HFFc6 (cell line): ENCODE data around the gene IKZF2. TPM values are rescaled to one million over a fixed set of nuclear protein-coding genes. Genes with fewer than 3 reads are reported as not detected.

ENCODE experiments used
- DNase-seq: peaks from one replicate; pipeline ENCODE4 v3.0.0-alpha.2; 2018
- H3K27ac Mint-ChIP-seq: 2 replicates; pipeline ENCODE4 v1.8.0; 2020; ENCODE audit warnings: mild to moderate bottlenecking, mixed read lengths
- H3K27me3 Mint-ChIP-seq: 2 replicates; pipeline ENCODE4 v1.8.0; 2021; ENCODE audit warnings: mild to moderate bottlenecking, moderate library complexity, mixed read lengths; ENCODE audit not compliant: insufficient read depth
- H3K36me3 Mint-ChIP-seq: 2 replicates; pipeline ENCODE4 v1.8.0; 2021; ENCODE audit warnings: low read depth, mixed read lengths
- H3K4me1 Mint-ChIP-seq: 2 replicates; pipeline ENCODE4 v1.8.0; 2020; ENCODE audit warnings: low read depth, mixed read lengths
- H3K4me3 Mint-ChIP-seq: 2 replicates; pipeline ENCODE4 v1.8.0; 2020; ENCODE audit warnings: mild to moderate bottlenecking, moderate library complexity, mixed read lengths
- H3K9me3 Mint-ChIP-seq: 2 replicates; pipeline ENCODE4 v1.8.0; 2020; ENCODE audit warnings: mild to moderate bottlenecking, mixed read lengths
- CTCF ChIP-seq: fragments of 200-600 bp; sonication (generic); IDR thresholded peaks from 2 replicates; pipeline ENCODE4 v1.5.0; 2021; ENCODE audit warnings: antibody characterized with exemption, mild to moderate bottlenecking
- total RNA-seq, 6 experiments: library from RNA; stranded (reverse); fragmentation: NEBNext Ultra II Directional; extraction: Animal tissue kit (Norgen Biotek cat#: 25700); gene quantifications; 2 replicates in 1 of 6; 3 replicates in 5 of 6; pipeline ENCODE4 v1.2.3, GENCODE V29; 2021

IKZF2 gene
- total RNA-seq, 6 experiments from 2014 or later = 6.5 to 12.3 (median 10.2) TPM

- TF ChIP-seq CTCF = no peak
- H3K36me3 Mint-ChIP-seq = peaks cover 16% of the 10 kb centered on the region
- H3K4me3 Mint-ChIP-seq = no peak overlapping the region
- H3K27ac Mint-ChIP-seq = no peak overlapping the region
- peaks cover 12% of the 10 kb centered on the region for H3K4me1 Mint-ChIP-seq
- no peaks in the 10 kb centered on the region for H3K9me3 Mint-ChIP-seq
- no peaks in the 10 kb centered on the region for H3K27me3 Mint-ChIP-seq
- DNase-seq = no peak
Measured at GRCh38 chr2:213010106-213010779, 141.2 kb downstream of the IKZF2 start.

- no peak for TF ChIP-seq CTCF
- Mint-ChIP-seq H3K4me1 (peaks cover 22% of the 10 kb centered on the region), H3K27ac (no peak overlapping the region), H3K27me3 (no peaks in the 10 kb centered on the region), H3K36me3 (peaks cover 24% of the 10 kb centered on the region), H3K9me3 (no peaks in the 10 kb centered on the region), H3K4me3 (no peak overlapping the region)
- DNase-seq = no peak
Measured at GRCh38 chr2:213007290-213007838, 144.0 kb downstream of the IKZF2 start.

- TF ChIP-seq CTCF = no peak
- Mint-ChIP-seq H3K27me3 (no peaks in the 10 kb centered on the region), H3K4me1 (peaks cover 37% of the 10 kb centered on the region), H3K27ac (no peak overlapping the region), H3K36me3 (peaks cover 11% of the 10 kb centered on the region), H3K4me3 (no peak overlapping the region), H3K9me3 (no peaks in the 10 kb centered on the region)
- no peak for DNase-seq
Measured at GRCh38 chr2:213004197-213004821, 147.1 kb downstream of the IKZF2 start.

GRCh38 chr2:213002383-213002782 lies 149.0 kb downstream of the IKZF2 start:
- Mint-ChIP-seq H3K4me3 (no peak overlapping the region), H3K36me3 (peaks cover 16% of the 10 kb centered on the region), H3K27ac (no peak overlapping the region), H3K4me1 (peaks cover 55% of the 10 kb centered on the region), H3K9me3 (no peaks in the 10 kb centered on the region), H3K27me3 (no peaks in the 10 kb centered on the region)
- TF ChIP-seq CTCF = no peak
- DNase-seq = no peak

- no peak for TF ChIP-seq CTCF
- Mint-ChIP-seq H3K36me3 (peaks cover 18% of the 10 kb centered on the region), H3K27me3 (no peaks in the 10 kb centered on the region)
Measured at GRCh38 chr2:213001297-213001910, 150.0 kb downstream of the IKZF2 start.

More at GRCh38 chr2:213001297-213001910, 150.0 kb downstream of the IKZF2 start:
- peaks cover 58% of the 10 kb centered on the region for H3K4me1 Mint-ChIP-seq
- DNase-seq = no peak
- peak overlapping the region; percentile 70 for H3K4me3 Mint-ChIP-seq
- peak overlapping the region; percentile 72 for H3K27ac Mint-ChIP-seq
- H3K9me3 Mint-ChIP-seq = no peaks in the 10 kb centered on the region
